ENCODE data around the gene PLCE1.

DNA sequence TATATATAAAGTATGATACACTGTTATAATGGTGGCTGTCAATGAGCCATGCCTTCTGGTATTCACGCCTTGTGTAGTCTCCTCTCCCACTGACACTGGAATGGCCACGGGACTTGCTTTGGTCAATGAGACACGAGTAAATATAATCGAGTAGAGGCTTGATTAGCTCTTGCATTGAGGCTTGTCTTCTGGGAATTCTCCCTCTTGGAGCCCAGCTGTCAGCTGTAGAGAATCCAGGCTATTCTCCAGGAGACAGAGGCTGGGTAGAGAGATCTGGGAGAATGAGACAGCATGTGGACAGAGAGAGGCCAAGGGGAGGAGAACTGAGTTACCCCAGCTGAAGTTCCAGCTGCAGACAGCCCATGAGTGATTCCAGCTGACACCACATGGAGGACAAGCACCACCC is 25.2 kb upstream of the PLCE1 start:
- TF ChIP-seq, protein P1, sequence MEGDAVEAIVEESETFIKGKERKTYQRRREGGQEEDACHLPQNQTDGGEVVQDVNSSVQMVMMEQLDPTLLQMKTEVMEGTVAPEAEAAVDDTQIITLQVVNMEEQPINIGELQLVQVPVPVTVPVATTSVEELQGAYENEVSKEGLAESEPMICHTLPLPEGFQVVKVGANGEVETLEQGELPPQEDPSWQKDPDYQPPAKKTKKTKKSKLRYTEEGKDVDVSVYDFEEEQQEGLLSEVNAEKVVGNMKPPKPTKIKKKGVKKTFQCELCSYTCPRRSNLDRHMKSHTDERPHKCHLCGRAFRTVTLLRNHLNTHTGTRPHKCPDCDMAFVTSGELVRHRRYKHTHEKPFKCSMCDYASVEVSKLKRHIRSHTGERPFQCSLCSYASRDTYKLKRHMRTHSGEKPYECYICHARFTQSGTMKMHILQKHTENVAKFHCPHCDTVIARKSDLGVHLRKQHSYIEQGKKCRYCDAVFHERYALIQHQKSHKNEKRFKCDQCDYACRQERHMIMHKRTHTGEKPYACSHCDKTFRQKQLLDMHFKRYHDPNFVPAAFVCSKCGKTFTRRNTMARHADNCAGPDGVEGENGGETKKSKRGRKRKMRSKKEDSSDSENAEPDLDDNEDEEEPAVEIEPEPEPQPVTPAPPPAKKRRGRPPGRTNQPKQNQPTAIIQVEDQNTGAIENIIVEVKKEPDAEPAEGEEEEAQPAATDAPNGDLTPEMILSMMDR (conservative IDR thresholded peaks at IDR 0.05; ENCODE audit: low read length), result no peak
- TF ChIP-seq EZH2phosphoT487 (IDR thresholded peaks at IDR 0.05; ENCODE audit: borderline replicate concordance), result no peak
